GM23248 (cell line): ENCODE measurements around the gene PTEN. TPM values are rescaled to one million over a fixed set of nuclear protein-coding genes. Genes with fewer than 3 reads are reported as not detected.

ENCODE experiments used
- DNase-seq: peaks from one replicate; pipeline ENCODE4 v3.0.0-alpha.2; 2015
- H2AFZ ChIP-seq: fragments of 200-600 bp; sonication (generic); 2 replicates; pipeline ENCODE4 v1.6.1; 2016; ENCODE audit warnings: antibody characterized with exemption
- H3F3A ChIP-seq: fragments of 200-600 bp; sonication (generic); 2 replicates; pipeline ENCODE4 v1.6.1; 2016; ENCODE audit warnings: mild to moderate bottlenecking, antibody characterized with exemption, mixed run types; ENCODE audit not compliant: insufficient read depth
- H3K27ac ChIP-seq: fragments of 200-600 bp; sonication (generic); 2 replicates; pipeline ENCODE4 v1.5.1; 2016; ENCODE audit warnings: mild to moderate bottlenecking
- H3K27me3 ChIP-seq: fragments of 200-600 bp; sonication (generic); replicated peaks from 2 replicates; pipeline ENCODE4 v1.6.1; 2016; ENCODE audit warnings: mild to moderate bottlenecking; ENCODE audit not compliant: insufficient read depth
- H3K36me3 ChIP-seq: fragments of 200-600 bp; sonication (generic); 2 replicates; pipeline ENCODE4 v1.6.1; 2016; ENCODE audit warnings: low read depth, mild to moderate bottlenecking
- H3K4me1 ChIP-seq: fragments of 200-600 bp; sonication (generic); 2 replicates; pipeline ENCODE4 v1.6.1; 2016; ENCODE audit warnings: mild to moderate bottlenecking; ENCODE audit not compliant: insufficient read depth
- H3K4me2 ChIP-seq: fragments of 200-600 bp; sonication (generic); one replicate; pipeline ENCODE4 v1.6.1; 2016; ENCODE audit warnings: mild to moderate bottlenecking; ENCODE audit not compliant: unreplicated experiment
- H3K4me3 ChIP-seq: fragments of 200-600 bp; sonication (generic); 2 replicates; pipeline ENCODE4 v1.5.1; 2016; ENCODE audit warnings: mild to moderate bottlenecking
- H3K79me2 ChIP-seq: fragments of 200-600 bp; sonication (generic); 2 replicates; pipeline ENCODE4 v1.6.1; 2016; ENCODE audit warnings: mild to moderate bottlenecking; ENCODE audit not compliant: insufficient read depth
- H3K9ac ChIP-seq: fragments of 200-600 bp; sonication (generic); 2 replicates; pipeline ENCODE4 v1.6.1; 2016; ENCODE audit warnings: mild to moderate bottlenecking
- H3K9me2 ChIP-seq: fragments of 200-600 bp; sonication (generic); 2 replicates; pipeline ENCODE4 v1.6.1; 2016; ENCODE audit warnings: mixed run types, mild to moderate bottlenecking, moderate library complexity; ENCODE audit not compliant: insufficient read depth
- H3K9me3 ChIP-seq: fragments of 200-600 bp; sonication (generic); one replicate; pipeline ENCODE4 v1.6.1; 2017; ENCODE audit warnings: low read depth
- H4K20me1 ChIP-seq: fragments of 200-600 bp; sonication (generic); 2 replicates; pipeline ENCODE4 v1.6.0; 2016; ENCODE audit not compliant: insufficient read depth
- EZH2 ChIP-seq: fragments of 200-600 bp; sonication (generic); IDR thresholded peaks from 2 replicates; pipeline ENCODE4 v1.6.1; 2018; ENCODE audit warnings: antibody characterized with exemption, mild to moderate bottlenecking; ENCODE audit not compliant: insufficient read depth, poor library complexity, severe bottlenecking
- EZH2phosphoT487 ChIP-seq: fragments of 200-600 bp; sonication (generic); IDR thresholded peaks from 2 replicates; pipeline ENCODE4 v1.6.1; 2018; ENCODE audit warnings: antibody characterized with exemption, moderate library complexity, mild to moderate bottlenecking, low read depth; ENCODE audit not compliant: insufficient read depth
- WGBS, 2 experiments: methylation state at CpG; one replicate each; pipeline ENCODE4 v1.1.6; 2015 to 2017; ENCODE audit warnings: low lambda C conversion rate in 2 of 2, low coverage in 1 of 2; ENCODE audit errors: missing lambda C conversion rate in 2 of 2; 5-methylcytosine and 5-hydroxymethylcytosine counted together
- in situ Hi-C: fragments of 300-500 bp; cut with MboI; formaldehyde crosslinking; loops from 2 replicates; pipeline ENCODE4 v1.15.0; 2020
- polyA plus RNA-seq: library from polyadenylated mRNA; unstranded; fragments of >200 nt; fragmentation: Nextera tagmentation; extraction: Ambion mirVana; gene quantifications from 2 replicates; pipeline ENCODE4 v1.2.1, GENCODE V29; 2016
- total RNA-seq: library from RNA; depleted of rRNA; stranded (reverse); fragments of >200 nt; shearing (Covaris generic); gene quantifications from 2 replicates; pipeline ENCODE4 v1.2.3, GENCODE V29; 2014

The PTEN gene
- total and polyA plus RNA-seq, 2 experiments from 2014 or later: 35.5 to 93.9 TPM

DNA sequence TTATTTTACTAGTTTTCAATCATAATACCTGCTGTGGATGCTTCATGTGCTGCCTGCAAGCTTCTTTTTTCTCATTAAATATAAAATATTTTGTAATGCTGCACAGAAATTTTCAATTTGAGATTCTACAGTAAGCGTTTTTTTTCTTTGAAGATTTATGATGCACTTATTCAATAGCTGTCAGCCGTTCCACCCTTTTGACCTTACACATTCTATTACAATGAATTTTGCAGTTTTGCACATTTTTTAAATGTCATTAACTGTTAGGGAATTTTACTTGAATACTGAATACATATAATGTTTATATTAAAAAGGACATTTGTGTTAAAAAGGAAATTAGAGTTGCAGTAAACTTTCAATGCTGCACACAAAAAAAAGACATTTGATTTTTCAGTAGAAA is 103.0 kb downstream of the PTEN start:
- TF ChIP-seq EZH2phosphoT487 (no peak), EZH2 (no peak)
- Histone ChIP-seq H3K4me1 (peaks cover 7% of the 10 kb centered on the region), H3K4me3 (no peak overlapping the region), H4K20me1 (no peaks in the 10 kb centered on the region), H3K36me3 (peaks cover 24% of the 10 kb centered on the region), H3K27me3 (no peaks in the 10 kb centered on the region), H3K27ac (no peak overlapping the region), H3K9ac (no peak overlapping the region), H3K79me2 (peaks cover 46% of the 10 kb centered on the region), H2AFZ (no peak overlapping the region), H3K9me3 (no peaks in the 10 kb centered on the region), H3K4me2 (no peak overlapping the region), H3K9me2 (no peaks in the 10 kb centered on the region), H3F3A (peaks cover 21% of the 10 kb centered on the region)
- in situ Hi-C loops: no loop called here
- DNase-seq: no peak
- WGBS, 2 experiments: 47 to 62% methylated on average over 2 of the region's 2 CpGs

DNA sequence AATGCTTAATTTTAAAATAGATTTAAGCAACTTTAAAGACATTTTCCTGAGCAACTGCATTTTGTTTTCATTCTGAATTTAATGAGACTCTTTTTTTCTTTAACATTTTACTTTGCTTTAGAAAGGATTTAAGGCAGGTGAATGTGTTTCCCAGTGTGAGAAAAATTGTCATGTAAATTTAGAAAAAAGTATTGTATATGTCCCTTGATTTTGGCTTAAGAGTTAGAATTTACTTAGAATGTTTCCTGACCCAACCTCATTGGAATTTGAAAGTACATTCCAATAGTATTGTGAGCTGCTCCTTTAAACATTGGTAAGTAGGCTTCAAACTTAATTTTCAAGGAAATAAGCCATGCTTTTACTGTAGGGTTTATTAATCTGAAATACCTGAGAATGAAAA is 110.2 kb downstream of the PTEN start:
- Histone ChIP-seq H3K9ac (no peak overlapping the region), H3F3A (peaks cover 26% of the 10 kb centered on the region), H3K4me1 (peaks cover 13% of the 10 kb centered on the region), H3K27ac (no peak overlapping the region), H3K79me2 (peaks cover 6% of the 10 kb centered on the region; the same call in 1 of the 2 replicates), H3K36me3 (no peaks in the 10 kb centered on the region), H3K9me2 (no peaks in the 10 kb centered on the region), H3K27me3 (no peaks in the 10 kb centered on the region), H4K20me1 (no peaks in the 10 kb centered on the region), H2AFZ (no peak overlapping the region), H3K4me3 (no peak overlapping the region), H3K9me3 (no peaks in the 10 kb centered on the region), H3K4me2 (peak overlapping the region; percentile 43)
- DNase-seq: peak; percentile 39
- in situ Hi-C loops: no loop called here
- no peak for TF ChIP-seq EZH2
- no peak for TF ChIP-seq EZH2phosphoT487

DNA sequence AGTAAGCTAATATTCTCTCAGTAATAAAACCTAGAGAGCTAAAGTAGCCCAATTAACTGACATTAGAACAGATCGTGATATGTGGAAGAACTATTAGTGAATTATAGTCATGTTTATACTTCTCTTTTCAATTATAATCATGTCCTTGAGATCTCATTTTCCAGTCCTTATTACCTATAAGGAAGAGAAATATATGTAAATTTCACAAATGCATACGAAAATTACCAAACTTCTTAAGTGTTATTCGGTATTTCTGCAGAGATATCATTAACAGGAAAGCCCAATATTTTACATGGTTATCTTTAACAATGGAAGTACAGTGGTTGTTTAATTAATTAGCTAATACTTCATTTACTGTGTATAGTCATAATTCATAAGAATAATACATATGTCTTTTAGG is 110.7 kb downstream of the PTEN start:
- Histone ChIP-seq H3K9me3 (no peaks in the 10 kb centered on the region), H3K9me2 (no peaks in the 10 kb centered on the region), H3F3A (peaks cover 26% of the 10 kb centered on the region), H3K9ac (no peak overlapping the region), H4K20me1 (no peaks in the 10 kb centered on the region), H3K4me2 (no peak overlapping the region), H3K79me2 (peaks cover 4% of the 10 kb centered on the region; the same call in 1 of the 2 replicates), H3K27ac (no peak overlapping the region), H3K36me3 (no peaks in the 10 kb centered on the region), H2AFZ (no peak overlapping the region), H3K27me3 (no peaks in the 10 kb centered on the region), H3K4me3 (no peak overlapping the region), H3K4me1 (peaks cover 13% of the 10 kb centered on the region)
- DNase-seq: no peak
- in situ Hi-C loops: no loop called here
- TF ChIP-seq EZH2phosphoT487 (no peak), EZH2 (no peak)
- WGBS, 2 experiments: 83 to 84% methylated on average over 3 of the region's 3 CpGs

DNA sequence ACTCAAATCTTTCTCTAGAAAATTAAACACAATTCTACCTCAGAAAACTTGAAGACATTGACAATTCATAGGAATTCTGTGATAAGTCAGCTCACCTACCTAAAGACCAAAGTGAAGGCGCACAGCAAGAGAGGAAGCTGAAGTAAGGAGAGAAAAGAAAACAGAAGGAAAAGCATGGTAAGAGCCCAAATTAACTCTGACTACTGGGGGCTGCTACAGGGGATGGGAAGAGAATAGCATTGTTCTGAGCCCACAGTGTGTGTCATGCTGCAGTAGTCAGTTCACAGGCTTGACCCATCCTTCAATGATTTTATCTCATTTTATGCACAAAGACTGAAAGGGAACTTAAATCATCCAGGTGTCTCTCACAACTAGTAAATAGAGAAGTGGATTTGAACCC is 111.3 kb downstream of the PTEN start:
- TF ChIP-seq EZH2: no peak
- no peak for TF ChIP-seq EZH2phosphoT487
- Histone ChIP-seq H3K4me1 (peaks cover 13% of the 10 kb centered on the region), H3K27ac (no peak overlapping the region), H3K9me3 (no peaks in the 10 kb centered on the region), H2AFZ (no peak overlapping the region), H3K4me2 (no peak overlapping the region), H3K36me3 (no peaks in the 10 kb centered on the region), H4K20me1 (no peaks in the 10 kb centered on the region), H3K4me3 (no peak overlapping the region), H3K79me2 (no peaks in the 10 kb centered on the region), H3F3A (peaks cover 26% of the 10 kb centered on the region), H3K9me2 (no peaks in the 10 kb centered on the region), H3K27me3 (no peaks in the 10 kb centered on the region), H3K9ac (no peak overlapping the region)
- in situ Hi-C loops: no loop called here
- WGBS, 2 experiments: 97 to 100% methylated on average over 1 of the region's 1 CpG
- DNase-seq: no peak

DNA sequence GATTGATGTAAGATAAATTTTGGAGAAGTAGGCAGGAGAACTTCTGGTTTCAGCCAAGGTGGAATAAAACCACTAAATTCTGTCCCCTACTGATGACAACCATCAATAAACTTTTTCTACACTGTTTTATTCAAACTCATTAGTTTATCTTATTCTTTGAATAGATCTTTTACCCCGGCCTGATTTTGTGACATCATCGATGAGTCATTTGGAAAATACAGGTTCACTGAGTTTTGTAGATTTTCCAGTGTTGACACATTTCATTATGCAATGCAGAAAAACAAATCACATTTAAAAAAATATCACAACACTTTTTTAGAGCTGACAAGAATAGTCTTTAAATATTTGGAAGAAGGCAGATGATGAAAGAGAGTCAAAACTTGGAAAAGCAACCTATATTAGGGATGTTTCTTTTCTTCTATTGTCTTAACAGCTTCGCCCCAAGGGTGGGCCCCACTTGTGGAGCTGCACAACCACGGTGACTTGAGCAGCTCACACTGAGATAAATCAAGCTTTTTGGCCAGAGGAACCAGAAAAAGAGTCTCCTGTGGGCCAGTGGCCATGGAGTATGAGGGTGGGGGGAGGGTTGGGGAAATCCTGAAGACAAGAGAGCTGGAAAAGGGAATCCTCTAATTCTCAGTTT is 112.8 kb downstream of the PTEN start:
- Histone ChIP-seq H2AFZ (no peak overlapping the region), H3K4me3 (no peak overlapping the region), H3K4me1 (peaks cover 13% of the 10 kb centered on the region), H3K27ac (no peak overlapping the region), H3K9me3 (no peaks in the 10 kb centered on the region), H3F3A (peaks cover 20% of the 10 kb centered on the region), H3K9me2 (no peaks in the 10 kb centered on the region), H3K36me3 (no peaks in the 10 kb centered on the region), H3K4me2 (no peak overlapping the region), H3K79me2 (no peaks in the 10 kb centered on the region), H4K20me1 (no peaks in the 10 kb centered on the region), H3K27me3 (no peaks in the 10 kb centered on the region), H3K9ac (no peak overlapping the region)
- in situ Hi-C loops: no loop called here
- peak; percentile 33 for DNase-seq
- no peak for TF ChIP-seq EZH2
- TF ChIP-seq EZH2phosphoT487: no peak
- WGBS, 2 experiments: 58 to 64% methylated on average over 4 of the region's 4 CpGs
